ENCODE results near the gene PPP1R13L. TPM values are rescaled to one million over a fixed set of nuclear protein-coding genes. Genes with fewer than 3 reads are reported as not detected.
A peak's percentile ranks its signal among the peaks of the same experiment; 100 is the strongest.
"Not testable (repeated sequence)": the region's sequence is repeated elsewhere in the genome, so short reads cannot be mapped to it uniquely, and the experiment has no call there.

Gene PPP1R13L
- total and polyA plus RNA-seq, 2 donors = 7.7 to 28.1 TPM

- no peak overlapping the region for H3K27ac ChIP-seq (ENCODE audit: low read depth)
- WGBS = 73% methylated on average over 25 of the region's 25 CpGs
- DNase-seq (ENCODE audit: extremely low spot score) = no peak
- H3K36me3 ChIP-seq (ENCODE audit: insufficient read depth) = no peaks in the 10 kb centered on the region
- no peak overlapping the region for H3K4me3 ChIP-seq (ENCODE audit: low read depth, low read length)
- H3K4me1 ChIP-seq (ENCODE audit: insufficient read depth) = no peaks in the 10 kb centered on the region
Measured at GRCh38 chr19:45347570-45348366, 57.1 kb downstream of the PPP1R13L start.

- Histone ChIP-seq H3K36me3 (ENCODE audit: insufficient read depth) (no peaks in the 10 kb centered on the region), H3K4me1 (ENCODE audit: insufficient read depth) (no peaks in the 10 kb centered on the region), H3K27ac (ENCODE audit: low read depth) (no peak overlapping the region), H3K4me3 (ENCODE audit: low read depth, low read length) (no peak overlapping the region)
- 26% methylated on average over 27 of the region's 27 CpGs for WGBS
- no peak for DNase-seq (ENCODE audit: extremely low spot score)
Measured at GRCh38 chr19:45346449-45346848, 58.4 kb downstream of the PPP1R13L start.

GRCh38 chr19:45345506-45345860 is 59.4 kb downstream of the PPP1R13L start:
- H3K4me3 ChIP-seq (ENCODE audit: low read depth, low read length) = no peak overlapping the region
- no peaks in the 10 kb centered on the region for H3K36me3 ChIP-seq (ENCODE audit: insufficient read depth)
- no peak overlapping the region for H3K27ac ChIP-seq (ENCODE audit: low read depth)
- WGBS = 82% methylated on average over 15 of the region's 15 CpGs
- H3K4me1 ChIP-seq (ENCODE audit: insufficient read depth) = no peaks in the 10 kb centered on the region
- DNase-seq (ENCODE audit: extremely low spot score) = no peak

GRCh38 chr19:45344621-45345505 is 60.0 kb downstream of the PPP1R13L start:
- H3K4me3 ChIP-seq (ENCODE audit: low read depth, low read length) = no peak overlapping the region
- no peak overlapping the region for H3K27ac ChIP-seq (ENCODE audit: low read depth)
- DNase-seq (ENCODE audit: extremely low spot score) = no peak
- no peaks in the 10 kb centered on the region for H3K4me1 ChIP-seq (ENCODE audit: insufficient read depth)
- H3K36me3 ChIP-seq (ENCODE audit: insufficient read depth) = no peaks in the 10 kb centered on the region
- WGBS = 43% methylated on average over 15 of the region's 15 CpGs

- WGBS = 72% methylated on average over 13 of the region's 13 CpGs
- H3K27ac ChIP-seq (ENCODE audit: low read depth) = no peak overlapping the region
- DNase-seq (ENCODE audit: extremely low spot score) = no peak
- no peaks in the 10 kb centered on the region for H3K36me3 ChIP-seq (ENCODE audit: insufficient read depth)
- H3K4me3 ChIP-seq (ENCODE audit: low read depth, low read length) = no peak overlapping the region
- no peaks in the 10 kb centered on the region for H3K4me1 ChIP-seq (ENCODE audit: insufficient read depth)
Measured at GRCh38 chr19:45342911-45343310, 62.0 kb downstream of the PPP1R13L start.

- no peak for DNase-seq (ENCODE audit: extremely low spot score)
- 13% methylated on average over 25 of the region's 25 CpGs for WGBS
- Histone ChIP-seq H3K4me1 (ENCODE audit: insufficient read depth) (no peaks in the 10 kb centered on the region), H3K27ac (ENCODE audit: low read depth) (no peak overlapping the region), H3K4me3 (ENCODE audit: low read depth, low read length) (peak overlapping the region; percentile 2), H3K36me3 (ENCODE audit: insufficient read depth) (no peaks in the 10 kb centered on the region)
Measured at GRCh38 chr19:45340899-45341453, 63.9 kb downstream of the PPP1R13L start.

GRCh38 chr19:45340232-45340898 is 64.5 kb downstream of the PPP1R13L start, which contains the start of gene KLC3:
Gene KLC3 (plus strand): TSS chr19:45340750. CDS start chr19:45345542, 4,792 bp downstream.
- Histone ChIP-seq H3K36me3 (ENCODE audit: insufficient read depth) (no peaks in the 10 kb centered on the region), H3K4me3 (ENCODE audit: low read depth, low read length) (peak within 1 kb of the TSS; percentile 2), H3K4me1 (ENCODE audit: insufficient read depth) (no peaks in the 10 kb centered on the region), H3K27ac (ENCODE audit: low read depth) (no peak within 1 kb of the TSS)
- 12% methylated on average over 50 of the region's 50 CpGs for WGBS
- DNase-seq (ENCODE audit: extremely low spot score) = no peak

GRCh38 chr19:45339629-45340028 is 65.2 kb downstream of the PPP1R13L start:
- Histone ChIP-seq H3K36me3 (ENCODE audit: insufficient read depth) (no peaks in the 10 kb centered on the region), H3K4me3 (ENCODE audit: low read depth, low read length) (no peak overlapping the region), H3K27ac (ENCODE audit: low read depth) (no peak overlapping the region), H3K4me1 (ENCODE audit: insufficient read depth) (no peaks in the 10 kb centered on the region)
- DNase-seq (ENCODE audit: extremely low spot score) = no peak
- 84% methylated on average over 6 of the region's 6 CpGs for WGBS

- Histone ChIP-seq H3K36me3 (ENCODE audit: insufficient read depth) (no peaks in the 10 kb centered on the region), H3K4me1 (ENCODE audit: insufficient read depth) (no peaks in the 10 kb centered on the region), H3K27ac (ENCODE audit: low read depth) (no peak overlapping the region), H3K4me3 (ENCODE audit: low read depth, low read length) (no peak overlapping the region)
- 40% methylated on average over 11 of the region's 11 CpGs for WGBS
- DNase-seq (ENCODE audit: extremely low spot score) = no peak
Measured at GRCh38 chr19:45336696-45337251, 68.1 kb downstream of the PPP1R13L start.

- not testable (repeated sequence) for DNase-seq (ENCODE audit: extremely low spot score); H3K4me3 ChIP-seq (ENCODE audit: low read depth, low read length); H3K4me1 ChIP-seq (ENCODE audit: insufficient read depth); H3K27ac ChIP-seq (ENCODE audit: low read depth); H3K36me3 ChIP-seq (ENCODE audit: insufficient read depth)
- 89% methylated on average over 4 of the region's 4 CpGs for WGBS
Measured at GRCh38 chr19:45334881-45335280, 70.0 kb downstream of the PPP1R13L start.

- no peak for DNase-seq (ENCODE audit: extremely low spot score)
- H3K4me3 ChIP-seq (ENCODE audit: low read depth, low read length) = no peak overlapping the region
- WGBS = 85% methylated on average over 10 of the region's 10 CpGs
Measured at GRCh38 chr19:45333609-45334303, 71.1 kb downstream of the PPP1R13L start.

GRCh38 chr19:45331411-45331810 is 73.5 kb downstream of the PPP1R13L start:
- H3K4me1 ChIP-seq (ENCODE audit: insufficient read depth) = no peaks in the 10 kb centered on the region
- 83% methylated on average over 7 of the region's 7 CpGs for WGBS
- no peak for DNase-seq (ENCODE audit: extremely low spot score)

More at GRCh38 chr19:45333609-45334303, 71.1 kb downstream of the PPP1R13L start:
- no peaks in the 10 kb centered on the region for H3K36me3 ChIP-seq (ENCODE audit: insufficient read depth)
- no peaks in the 10 kb centered on the region for H3K4me1 ChIP-seq (ENCODE audit: insufficient read depth)
- H3K27ac ChIP-seq (ENCODE audit: low read depth) = no peak overlapping the region

More at GRCh38 chr19:45331411-45331810, 73.5 kb downstream of the PPP1R13L start:
- H3K36me3 ChIP-seq (ENCODE audit: insufficient read depth) = no peaks in the 10 kb centered on the region
- no peak overlapping the region for H3K4me3 ChIP-seq (ENCODE audit: low read depth, low read length)
- H3K27ac ChIP-seq (ENCODE audit: low read depth) = no peak overlapping the region

All from urinary bladder (tissue), 4 donors.